Articular chondrocyte of knee joint (primary cell): Measurements from ENCODE around the gene ZDHHC12. TPM values are rescaled to one million over a fixed set of nuclear protein-coding genes. Genes with fewer than 3 reads are reported as not detected.

ENCODE experiments used
- small RNA-seq: library from RNA; depleted of rRNA; stranded (forward); fragments of <200 nt; gene quantifications from one replicate; pipeline ENCODE3, GENCODE V24; 2012
- total RNA-seq: library from RNA; depleted of rRNA; stranded (reverse); fragments of >200 nt; gene quantifications from 2 replicates; pipeline ENCODE4 v1.2.3, GENCODE V29; 2012

ZDHHC12 gene, protein sequence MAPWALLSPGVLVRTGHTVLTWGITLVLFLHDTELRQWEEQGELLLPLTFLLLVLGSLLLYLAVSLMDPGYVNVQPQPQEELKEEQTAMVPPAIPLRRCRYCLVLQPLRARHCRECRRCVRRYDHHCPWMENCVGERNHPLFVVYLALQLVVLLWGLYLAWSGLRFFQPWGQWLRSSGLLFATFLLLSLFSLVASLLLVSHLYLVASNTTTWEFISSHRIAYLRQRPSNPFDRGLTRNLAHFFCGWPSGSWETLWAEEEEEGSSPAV
- total RNA-seq: 17.6 and 18.1 TPM in 2 replicates

GRCh38 chr9:128723866-128724743, at the start of gene ZDHHC12:
ZDHHC12 (minus strand) TSS chr9:128724127; CDS start chr9:128724093, 34 bp downstream.

DNA sequence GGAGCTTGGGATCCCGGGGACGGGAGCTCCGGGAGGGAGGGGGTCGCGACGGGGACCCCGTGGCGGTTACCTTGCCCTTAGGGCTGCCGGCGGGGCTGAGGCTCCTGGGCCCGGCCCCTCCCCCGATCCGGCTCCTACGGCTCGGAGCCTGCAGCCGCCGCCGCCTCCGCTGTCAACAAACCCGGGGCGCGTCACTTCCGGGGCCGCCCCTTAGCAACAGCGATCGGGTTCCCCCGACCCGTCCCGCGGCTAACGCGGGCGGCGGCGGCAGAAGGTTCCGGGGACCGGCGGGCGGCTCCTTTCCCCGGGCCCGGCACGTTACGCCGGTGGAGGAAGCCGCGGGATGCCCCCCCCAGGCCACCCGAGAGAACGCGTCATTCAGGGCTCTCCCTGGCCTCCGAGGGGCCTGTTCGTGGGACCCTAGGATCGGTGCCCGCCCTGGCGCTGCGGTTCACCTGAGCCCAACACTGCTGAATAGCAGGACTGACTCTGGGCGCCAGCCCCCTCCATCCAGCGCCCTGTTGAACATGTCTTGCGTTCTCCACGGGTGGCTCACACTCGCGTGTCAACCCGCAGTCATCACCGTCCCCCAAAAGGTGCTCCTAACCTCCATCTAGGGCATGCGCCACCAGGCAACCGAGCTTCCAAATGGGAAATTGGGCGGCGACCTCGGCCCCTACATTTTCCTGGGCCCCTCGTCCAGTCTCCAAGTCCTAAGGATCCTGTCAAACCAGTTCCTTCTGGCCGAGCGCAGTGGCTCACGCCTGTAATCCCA, 48.0 kb upstream of the ZDHHC12 start, which contains the start of gene ZER1:
TSS of gene ZER1 (minus strand) at position 183 of the 775 bp plus-strand sequence. CDS start 16,362 bp downstream, outside the sequence.

DNA sequence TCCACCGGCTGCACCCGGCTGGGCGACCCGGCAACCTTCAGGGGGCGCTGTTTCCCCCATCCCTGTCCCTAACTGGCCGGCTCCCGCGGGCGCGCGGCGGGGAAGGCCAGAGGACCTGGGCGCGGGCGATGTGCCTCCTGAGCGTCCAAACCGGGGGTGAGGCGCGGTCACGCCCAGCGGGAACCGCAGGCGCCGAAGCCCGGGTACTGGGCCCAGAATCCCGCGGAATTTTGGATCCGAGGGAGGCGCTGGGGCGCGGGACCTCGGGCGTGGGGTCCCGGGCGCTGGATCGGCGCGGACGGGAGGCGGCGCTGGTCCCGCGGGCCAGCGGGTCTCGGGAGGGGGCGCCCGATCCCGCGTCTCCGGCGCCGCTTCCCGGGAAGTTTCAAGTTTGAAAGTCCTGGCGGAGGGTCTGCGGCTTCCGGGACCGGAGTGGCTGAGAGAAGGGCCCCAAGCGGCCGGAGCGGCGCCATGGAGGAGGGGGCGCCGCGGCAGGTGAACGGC, 21.4 kb downstream of the ZDHHC12 start, which contains the start of gene PKN3:
TSS of gene PKN3 (plus strand) at position 59 of the 504 bp plus-strand sequence. CDS start at position 472, 413 bp downstream.

GRCh38 chr9:128688501-128689292, 35.2 kb downstream of the ZDHHC12 start, which contains the start of gene SET:
SET (plus strand) TSS chr9:128689222; CDS start chr9:128689583, 361 bp downstream.

Small RNA genes lying within 50 kb of the gene (small RNA-seq; reads per million reads assigned to genes)
- not detected for gene RF00017
- not detected for gene RN7SL560P

Other genes starting within 250 kb of the ZDHHC12 start
- gene GLE1, start 219.4 kb downstream of the ZDHHC12 start, total RNA-seq: 28.7 and 30.4 TPM in 2 replicates
- 386 and 406 TPM in 2 replicates for gene SPTAN1, start 171.5 kb downstream of the ZDHHC12 start, total RNA-seq
- gene DYNC2I2, start 67.3 kb downstream of the ZDHHC12 start, total RNA-seq: 44.1 and 47.4 TPM in 2 replicates
- gene SET, start 34.9 kb downstream of the ZDHHC12 start, total RNA-seq: 393 and 418 TPM in 2 replicates
- 10.1 and 11.5 TPM in 2 replicates for gene PKN3, start 21.6 kb downstream of the ZDHHC12 start, total RNA-seq
- gene ZER1, start 47.8 kb upstream of the ZDHHC12 start, total RNA-seq: 21.2 and 28.9 TPM in 2 replicates
- 17.5 and 21.5 TPM in 2 replicates for gene TBC1D13, start 63.1 kb upstream of the ZDHHC12 start, total RNA-seq
- 14.1 and 15.7 TPM in 2 replicates for gene ENDOG, start 94.4 kb upstream of the ZDHHC12 start, total RNA-seq
- gene SPOUT1, start 105.7 kb upstream of the ZDHHC12 start, total RNA-seq: 11.1 and 12.1 TPM in 2 replicates
- gene KYAT1, start 157.8 kb upstream of the ZDHHC12 start, total RNA-seq: 2.9 TPM in 2 replicates
- 26.7 and 29.1 TPM in 2 replicates for gene LRRC8A, start 158.0 kb upstream of the ZDHHC12 start, total RNA-seq
- 9.1 and 10.3 TPM in 2 replicates for gene PHYHD1, start 196.9 kb upstream of the ZDHHC12 start, total RNA-seq
- gene DOLK, start 223.5 kb upstream of the ZDHHC12 start, total RNA-seq: 21.1 and 25.6 TPM in 2 replicates
- 40.2 and 42.9 TPM in 2 replicates for gene NUP188, start 223.6 kb upstream of the ZDHHC12 start, total RNA-seq